ENCODE measurements around the gene OPHN1.

DNA sequence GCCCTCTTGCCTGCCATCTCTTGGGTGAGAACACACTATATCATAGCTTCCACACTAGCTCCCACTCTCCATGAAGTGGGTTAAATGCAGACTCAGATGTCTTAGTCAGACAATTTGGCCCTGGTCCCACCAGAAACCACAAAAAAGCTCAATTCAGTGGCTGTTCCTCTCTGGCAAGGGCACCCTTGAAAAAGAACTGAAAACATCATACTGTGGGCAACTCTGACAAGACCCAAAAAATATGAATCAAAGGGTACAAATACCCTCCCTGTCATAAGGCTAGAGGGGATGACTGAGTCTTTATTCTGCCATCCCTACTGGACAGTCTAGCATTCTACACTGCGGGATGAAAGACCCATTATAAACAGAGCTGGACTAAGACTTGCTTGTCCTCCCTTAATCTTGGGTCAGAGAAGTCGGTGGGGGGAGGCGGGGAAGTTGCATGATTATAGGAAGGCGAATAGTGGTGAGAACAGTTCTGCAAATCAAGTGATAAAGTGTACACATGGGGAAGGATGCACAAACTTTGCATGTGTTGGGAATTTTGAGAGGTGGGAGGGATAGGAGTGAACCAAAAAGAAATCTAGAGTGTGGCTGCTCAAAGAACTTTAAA, 172.1 kb downstream of the OPHN1 start:
- TF ChIP-seq, protein P1, sequence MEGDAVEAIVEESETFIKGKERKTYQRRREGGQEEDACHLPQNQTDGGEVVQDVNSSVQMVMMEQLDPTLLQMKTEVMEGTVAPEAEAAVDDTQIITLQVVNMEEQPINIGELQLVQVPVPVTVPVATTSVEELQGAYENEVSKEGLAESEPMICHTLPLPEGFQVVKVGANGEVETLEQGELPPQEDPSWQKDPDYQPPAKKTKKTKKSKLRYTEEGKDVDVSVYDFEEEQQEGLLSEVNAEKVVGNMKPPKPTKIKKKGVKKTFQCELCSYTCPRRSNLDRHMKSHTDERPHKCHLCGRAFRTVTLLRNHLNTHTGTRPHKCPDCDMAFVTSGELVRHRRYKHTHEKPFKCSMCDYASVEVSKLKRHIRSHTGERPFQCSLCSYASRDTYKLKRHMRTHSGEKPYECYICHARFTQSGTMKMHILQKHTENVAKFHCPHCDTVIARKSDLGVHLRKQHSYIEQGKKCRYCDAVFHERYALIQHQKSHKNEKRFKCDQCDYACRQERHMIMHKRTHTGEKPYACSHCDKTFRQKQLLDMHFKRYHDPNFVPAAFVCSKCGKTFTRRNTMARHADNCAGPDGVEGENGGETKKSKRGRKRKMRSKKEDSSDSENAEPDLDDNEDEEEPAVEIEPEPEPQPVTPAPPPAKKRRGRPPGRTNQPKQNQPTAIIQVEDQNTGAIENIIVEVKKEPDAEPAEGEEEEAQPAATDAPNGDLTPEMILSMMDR (IDR thresholded peaks at IDR 0.05) = no peak
- TF ChIP-seq POLR2A (IDR thresholded peaks at IDR 0.05) = no peak
- no peak for TF ChIP-seq EP300 (IDR thresholded peaks at IDR 0.05)

Data from upper lobe of left lung (tissue), 4 donors.